Loucy (cell line): Measurements from ENCODE around the gene GLT1D1.

ENCODE experiments used
- H2AFZ ChIP-seq: fragments of 200-600 bp; sonication (generic); 2 replicates; pipeline ENCODE4 v1.6.0; 2016; ENCODE audit warnings: antibody characterized with exemption, mild to moderate bottlenecking, low read length, moderate library complexity
- H3F3A ChIP-seq: fragments of 200-600 bp; 2 replicates; pipeline ENCODE4 v1.6.0; 2016; ENCODE audit warnings: antibody characterized with exemption, low read depth, mild to moderate bottlenecking
- H3K27me3 ChIP-seq: fragments of 200-600 bp; sonication (generic); 2 replicates; pipeline ENCODE4 v1.6.1; 2014; ENCODE audit warnings: low read length, mild to moderate bottlenecking; ENCODE audit not compliant: insufficient read depth, poor library complexity, severe bottlenecking
- H3K36me3 ChIP-seq: fragments of 200-600 bp; sonication (generic); 2 replicates; pipeline ENCODE4 v1.6.1; 2016; ENCODE audit warnings: low read length; ENCODE audit not compliant: insufficient read depth
- H3K4me1 ChIP-seq: fragments of 200-600 bp; sonication (generic); 2 replicates; pipeline ENCODE4 v1.5.1; 2014; ENCODE audit warnings: low read length, mild to moderate bottlenecking; ENCODE audit not compliant: insufficient read depth, poor library complexity, severe bottlenecking
- H3K4me2 ChIP-seq: fragments of 200-600 bp; sonication (generic); 2 replicates; pipeline ENCODE4 v1.6.0; 2014; ENCODE audit warnings: antibody characterized with exemption, low read length, low read depth, mild to moderate bottlenecking; ENCODE audit not compliant: poor library complexity, severe bottlenecking
- H3K4me3 ChIP-seq: fragments of 200-600 bp; sonication (generic); 2 replicates; pipeline ENCODE4 v1.5.1; 2014; ENCODE audit warnings: low read length, mild to moderate bottlenecking, mixed read lengths; ENCODE audit not compliant: poor library complexity, severe bottlenecking
- H3K79me2 ChIP-seq: fragments of 200-600 bp; sonication (generic); 2 replicates; pipeline ENCODE4 v1.6.1; 2014; ENCODE audit warnings: low read length; ENCODE audit not compliant: insufficient read depth
- H3K9ac ChIP-seq: fragments of 200-600 bp; sonication (generic); 2 replicates; pipeline ENCODE4 v1.6.0; 2014; ENCODE audit warnings: mild to moderate bottlenecking, low read depth, low read length, moderate library complexity; ENCODE audit not compliant: poor library complexity, severe bottlenecking
- H3K9me2 ChIP-seq: fragments of 200-600 bp; sonication (generic); replicated peaks from 2 replicates; pipeline ENCODE4 v1.6.1; 2016; ENCODE audit warnings: low read depth, low read length, mixed read lengths
- H3K9me3 ChIP-seq: fragments of 200-600 bp; sonication (generic); 2 replicates; pipeline ENCODE4 v1.6.1; 2014; ENCODE audit warnings: mild to moderate bottlenecking, antibody characterized with exemption, low read length, low read depth; ENCODE audit not compliant: insufficient read depth
- H4K20me1 ChIP-seq: fragments of 200-600 bp; sonication (generic); 2 replicates; pipeline ENCODE4 v1.6.0; 2014; ENCODE audit warnings: antibody characterized with exemption, low read length, mild to moderate bottlenecking; ENCODE audit not compliant: insufficient read depth, poor library complexity, severe bottlenecking
- EZH2phosphoT487 ChIP-seq: fragments of 200-600 bp; IDR thresholded peaks from 2 replicates; pipeline ENCODE4 v1.6.1; 2018; ENCODE audit warnings: antibody characterized with exemption, mild to moderate bottlenecking, moderate library complexity, borderline replicate concordance
- TF ChIP-seq, protein P1 (sequence below): fragments of 200-600 bp; sonication (generic); conservative IDR thresholded peaks from 2 replicates; pipeline ENCODE4 v1.5.1; 2014; ENCODE audit warnings: mild to moderate bottlenecking, antibody characterized with exemption, low read length

GLT1D1 gene

DNA sequence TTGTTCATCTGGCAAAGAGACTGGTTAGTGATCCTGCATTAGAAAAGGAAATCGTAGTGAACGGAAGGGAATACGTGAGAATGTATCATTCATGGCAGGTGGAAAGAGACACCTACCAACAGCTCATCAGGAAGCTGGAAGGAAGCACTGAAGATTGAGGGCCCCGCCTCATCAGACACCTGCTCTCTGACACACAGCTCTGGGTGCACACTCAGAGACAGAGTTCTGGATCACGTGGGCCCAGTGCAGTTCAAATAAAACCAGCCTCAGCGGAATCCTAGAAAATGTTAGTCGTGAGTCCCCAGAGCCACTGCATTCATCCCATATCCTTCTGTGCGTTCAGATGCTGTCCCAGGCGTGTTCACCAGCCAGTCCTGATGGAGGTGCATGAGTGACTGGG, 129.7 kb downstream of the GLT1D1 start:
- no peak overlapping the region for H3K9ac ChIP-seq
- H2AFZ ChIP-seq: no peak overlapping the region
- H3K4me2 ChIP-seq: no peak overlapping the region
- no peak overlapping the region for H3K4me3 ChIP-seq
- no peaks in the 10 kb centered on the region for H4K20me1 ChIP-seq
- H3K4me1 ChIP-seq: no peaks in the 10 kb centered on the region
- no peaks in the 10 kb centered on the region for H3F3A ChIP-seq
- no peak for TF ChIP-seq EZH2phosphoT487
- TF ChIP-seq, protein P1, sequence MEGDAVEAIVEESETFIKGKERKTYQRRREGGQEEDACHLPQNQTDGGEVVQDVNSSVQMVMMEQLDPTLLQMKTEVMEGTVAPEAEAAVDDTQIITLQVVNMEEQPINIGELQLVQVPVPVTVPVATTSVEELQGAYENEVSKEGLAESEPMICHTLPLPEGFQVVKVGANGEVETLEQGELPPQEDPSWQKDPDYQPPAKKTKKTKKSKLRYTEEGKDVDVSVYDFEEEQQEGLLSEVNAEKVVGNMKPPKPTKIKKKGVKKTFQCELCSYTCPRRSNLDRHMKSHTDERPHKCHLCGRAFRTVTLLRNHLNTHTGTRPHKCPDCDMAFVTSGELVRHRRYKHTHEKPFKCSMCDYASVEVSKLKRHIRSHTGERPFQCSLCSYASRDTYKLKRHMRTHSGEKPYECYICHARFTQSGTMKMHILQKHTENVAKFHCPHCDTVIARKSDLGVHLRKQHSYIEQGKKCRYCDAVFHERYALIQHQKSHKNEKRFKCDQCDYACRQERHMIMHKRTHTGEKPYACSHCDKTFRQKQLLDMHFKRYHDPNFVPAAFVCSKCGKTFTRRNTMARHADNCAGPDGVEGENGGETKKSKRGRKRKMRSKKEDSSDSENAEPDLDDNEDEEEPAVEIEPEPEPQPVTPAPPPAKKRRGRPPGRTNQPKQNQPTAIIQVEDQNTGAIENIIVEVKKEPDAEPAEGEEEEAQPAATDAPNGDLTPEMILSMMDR: no peak
- no peaks in the 10 kb centered on the region for H3K27me3 ChIP-seq
- H3K9me2 ChIP-seq: no peaks in the 10 kb centered on the region
- no peaks in the 10 kb centered on the region for H3K9me3 ChIP-seq
- H3K36me3 ChIP-seq: no peaks in the 10 kb centered on the region
- no peaks in the 10 kb centered on the region for H3K79me2 ChIP-seq

DNA sequence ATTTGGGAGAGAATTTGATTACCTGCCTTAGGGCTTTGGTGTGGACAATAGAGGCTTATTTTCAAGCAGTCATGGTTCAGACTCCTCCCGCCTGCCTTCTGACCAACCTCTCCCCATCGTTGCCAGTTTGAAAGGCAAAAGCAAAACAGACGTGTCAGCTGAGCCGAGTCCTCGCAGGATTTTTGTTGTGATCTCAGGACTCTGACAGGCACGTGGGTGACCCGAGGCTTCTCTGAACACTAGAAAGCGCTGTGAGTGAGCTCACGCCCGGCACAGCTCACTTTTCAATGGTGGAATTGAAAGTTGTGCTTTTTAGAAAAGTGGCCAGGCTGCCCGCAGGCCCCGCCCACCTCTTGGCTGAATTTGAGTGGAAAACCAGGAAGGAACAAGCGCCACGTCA, 130.1 kb downstream of the GLT1D1 start:
- H3K9me2 ChIP-seq: no peaks in the 10 kb centered on the region
- no peaks in the 10 kb centered on the region for H3K79me2 ChIP-seq
- H3K9ac ChIP-seq: no peak overlapping the region
- no peak overlapping the region for H2AFZ ChIP-seq
- no peaks in the 10 kb centered on the region for H3K9me3 ChIP-seq
- TF ChIP-seq, protein P1: no peak
- TF ChIP-seq EZH2phosphoT487: no peak
- H4K20me1 ChIP-seq: no peaks in the 10 kb centered on the region
- no peaks in the 10 kb centered on the region for H3K36me3 ChIP-seq
- no peaks in the 10 kb centered on the region for H3F3A ChIP-seq
- H3K4me1 ChIP-seq: no peaks in the 10 kb centered on the region
- H3K27me3 ChIP-seq: no peaks in the 10 kb centered on the region
- no peak overlapping the region for H3K4me2 ChIP-seq
- no peak overlapping the region for H3K4me3 ChIP-seq

DNA sequence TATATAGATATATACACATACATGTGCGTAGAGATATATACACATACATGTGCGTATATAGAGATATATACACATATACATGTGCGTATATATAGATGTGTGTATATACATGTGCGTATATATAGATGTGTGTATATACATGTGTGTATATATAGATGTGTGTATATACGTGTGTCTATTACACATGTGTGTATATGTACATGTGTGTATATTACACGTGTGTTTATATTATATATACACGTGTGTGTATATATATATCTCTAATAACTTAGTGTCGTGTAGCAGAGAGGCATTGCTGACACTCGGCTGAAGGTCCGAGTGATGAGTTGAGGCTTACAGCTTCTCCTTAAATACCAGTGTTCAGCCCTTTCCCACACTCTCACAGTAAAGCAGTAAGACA, 133.7 kb downstream of the GLT1D1 start:
- no peaks in the 10 kb centered on the region for H3K9me2 ChIP-seq
- TF ChIP-seq, protein P1: no peak
- no peak for TF ChIP-seq EZH2phosphoT487
- H3K9ac ChIP-seq: no peak overlapping the region
- no peaks in the 10 kb centered on the region for H3K27me3 ChIP-seq
- H3K36me3 ChIP-seq: no peaks in the 10 kb centered on the region
- H3K4me3 ChIP-seq: no peak overlapping the region
- no peak overlapping the region for H2AFZ ChIP-seq
- H3K9me3 ChIP-seq: no peaks in the 10 kb centered on the region
- no peaks in the 10 kb centered on the region for H3F3A ChIP-seq
- no peak overlapping the region for H3K4me2 ChIP-seq
- no peaks in the 10 kb centered on the region for H4K20me1 ChIP-seq
- H3K4me1 ChIP-seq: no peaks in the 10 kb centered on the region
- no peaks in the 10 kb centered on the region for H3K79me2 ChIP-seq
